ENCODE measurements around the gene HES1. TPM values are rescaled to one million over a fixed set of nuclear protein-coding genes. Genes with fewer than 3 reads are reported as not detected.

HES1 gene, protein sequence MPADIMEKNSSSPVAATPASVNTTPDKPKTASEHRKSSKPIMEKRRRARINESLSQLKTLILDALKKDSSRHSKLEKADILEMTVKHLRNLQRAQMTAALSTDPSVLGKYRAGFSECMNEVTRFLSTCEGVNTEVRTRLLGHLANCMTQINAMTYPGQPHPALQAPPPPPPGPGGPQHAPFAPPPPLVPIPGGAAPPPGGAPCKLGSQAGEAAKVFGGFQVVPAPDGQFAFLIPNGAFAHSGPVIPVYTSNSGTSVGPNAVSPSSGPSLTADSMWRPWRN
- 211 TPM for total RNA-seq

DNA sequence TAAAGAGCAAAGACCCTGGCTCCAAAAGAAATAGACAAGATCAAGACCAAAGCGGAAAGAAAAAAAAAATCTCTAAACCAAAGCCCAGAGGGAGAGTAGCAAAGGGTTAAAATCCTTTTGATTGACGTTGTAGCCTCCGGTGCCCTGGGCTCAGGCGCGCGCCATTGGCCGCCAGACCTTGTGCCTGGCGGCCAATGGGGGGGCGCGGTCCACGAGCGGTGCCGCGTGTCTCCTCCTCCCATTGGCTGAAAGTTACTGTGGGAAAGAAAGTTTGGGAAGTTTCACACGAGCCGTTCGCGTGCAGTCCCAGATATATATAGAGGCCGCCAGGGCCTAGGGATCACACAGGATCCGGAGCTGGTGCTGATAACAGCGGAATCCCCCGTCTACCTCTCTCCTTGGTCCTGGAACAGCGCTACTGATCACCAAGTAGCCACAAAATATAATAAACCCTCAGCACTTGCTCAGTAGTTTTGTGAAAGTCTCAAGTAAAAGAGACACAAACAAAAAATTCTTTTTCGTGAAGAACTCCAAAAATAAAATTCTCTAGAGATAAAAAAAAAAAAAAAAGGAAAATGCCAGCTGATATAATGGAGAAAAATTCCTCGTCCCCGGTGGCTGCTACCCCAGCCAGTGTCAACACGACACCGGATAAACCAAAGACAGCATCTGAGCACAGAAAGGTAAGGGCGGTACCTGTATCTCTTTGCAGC is at the start of gene HES1:
HES1 (plus strand) TSS at position 343 of the 713 bp plus-strand sequence; CDS start at position 576, 233 bp downstream.

Other genes with a start within 250 kb of the HES1 start
- not detected for gene CPN2, start 215.2 kb downstream of the HES1 start, total RNA-seq
- 1.4 TPM for gene LRRC15, start 233.6 kb downstream of the HES1 start, total RNA-seq